GM18861 (cell line): Measurements from ENCODE around the gene EEPD1.

ENCODE experiments used
- ATAC-seq: cut with Tn5 transposase; IDR thresholded peaks from one replicate; pipeline ENCODE4 v1.9.1; 2021; ENCODE audit not compliant: unreplicated experiment

The EEPD1 gene

GRCh38 chr7:36298106-36298505 lies 145.1 kb downstream of the EEPD1 start:
- ATAC-seq, result no peak

- no peak for ATAC-seq
Observed at GRCh38 chr7:36299223-36299774, 146.2 kb downstream of the EEPD1 start.

GRCh38 chr7:36299823-36300341 lies 146.8 kb downstream of the EEPD1 start:
- no peak for ATAC-seq

GRCh38 chr7:36300696-36301350 lies 147.8 kb downstream of the EEPD1 start:
- no peak for ATAC-seq

GRCh38 chr7:36301914-36302771 lies 149.1 kb downstream of the EEPD1 start:
- ATAC-seq, result no peak

- ATAC-seq, result no peak
Observed at GRCh38 chr7:36303202-36304098, 150.4 kb downstream of the EEPD1 start.

GRCh38 chr7:36304099-36304425 lies 151.0 kb downstream of the EEPD1 start:
- ATAC-seq, result no peak

- ATAC-seq, result no peak
Observed at GRCh38 chr7:36305226-36305625, 152.2 kb downstream of the EEPD1 start.

GRCh38 chr7:36305648-36306047 lies 152.6 kb downstream of the EEPD1 start:
- ATAC-seq, result no peak

- no peak for ATAC-seq
Observed at GRCh38 chr7:36306222-36306621, 153.2 kb downstream of the EEPD1 start.

- ATAC-seq, result no peak
Observed at GRCh38 chr7:36306722-36307121, 153.7 kb downstream of the EEPD1 start.

GRCh38 chr7:36308031-36308430 lies 155.0 kb downstream of the EEPD1 start:
- no peak for ATAC-seq

- ATAC-seq, result no peak
Observed at GRCh38 chr7:36309301-36309700, 156.2 kb downstream of the EEPD1 start.

GRCh38 chr7:36309716-36310115 lies 156.7 kb downstream of the EEPD1 start:
- ATAC-seq, result no peak

- no peak for ATAC-seq
Observed at GRCh38 chr7:36310897-36311296, 157.8 kb downstream of the EEPD1 start.

- no peak for ATAC-seq
Observed at GRCh38 chr7:36311539-36311938, 158.5 kb downstream of the EEPD1 start.

GRCh38 chr7:36312064-36312914 lies 159.2 kb downstream of the EEPD1 start:
- ATAC-seq, result no peak

- no peak for ATAC-seq
Observed at GRCh38 chr7:36312915-36313334, 159.9 kb downstream of the EEPD1 start.

GRCh38 chr7:36313607-36314006 lies 160.6 kb downstream of the EEPD1 start:
- ATAC-seq, result no peak

GRCh38 chr7:36314491-36314890 lies 161.4 kb downstream of the EEPD1 start:
- no peak for ATAC-seq
